Left ventricle myocardium inferior (tissue), 1 donor: Measurements from ENCODE around the gene SPIB. TPM values are rescaled to one million over a fixed set of nuclear protein-coding genes. Genes with fewer than 3 reads are reported as not detected.

Source experiments
- DNase-seq: peaks from one replicate; pipeline ENCODE4 v3.0.0-alpha.2; 2020
- H3K27ac ChIP-seq: fragments of 200-600 bp; replicated peaks from 2 replicates; pipeline ENCODE4 v1.8.0; 2021
- H3K27me3 ChIP-seq: fragments of 200-600 bp; 2 replicates; pipeline ENCODE4 v1.8.0; 2021; ENCODE audit warnings: low read depth
- H3K36me3 ChIP-seq: fragments of 200-600 bp; 2 replicates; pipeline ENCODE4 v1.8.0; 2021
- H3K4me1 ChIP-seq: fragments of 200-600 bp; 2 replicates; pipeline ENCODE4 v1.8.0; 2021
- H3K4me3 ChIP-seq: fragments of 200-600 bp; 2 replicates; pipeline ENCODE4 v1.8.0; 2021; ENCODE audit warnings: mild to moderate bottlenecking, moderate library complexity
- H3K9me3 ChIP-seq: fragments of 200-600 bp; replicated peaks from 2 replicates; pipeline ENCODE4 v1.8.0; 2021
- CTCF ChIP-seq: fragments of 200-600 bp; IDR thresholded peaks from 2 replicates; pipeline ENCODE4 v1.8.0; 2021; ENCODE audit warnings: antibody characterized with exemption, mild to moderate bottlenecking, borderline replicate concordance
- intact Hi-C: fragments of 100-400 bp; cut with micrococcal nuclease; formaldehyde crosslinking; loops from one replicate; pipeline ENCODE4 v1.11.0; 2022
- total RNA-seq: library from RNA; stranded (reverse); fragmentation: NEBNext Ultra II Directional; extraction: Animal tissue kit (Norgen Biotek cat#: 25700); gene quantifications from one replicate; pipeline ENCODE4 v1.2.1, GENCODE V29; 2021
- donor health status: DM: no; HTN: yes; CAD: no; lungs with severe emphysema.

SPIB gene
- total RNA-seq, 1 donor from 2014 or later = not detected

- Histone ChIP-seq H3K36me3 (no peaks in the 10 kb centered on the region), H3K9me3 (no peaks in the 10 kb centered on the region), H3K4me1 (no peaks in the 10 kb centered on the region), H3K27ac (no peak overlapping the region), H3K27me3 (no peaks in the 10 kb centered on the region), H3K4me3 (no peak overlapping the region)
- no peak for TF ChIP-seq CTCF
- intact Hi-C loops = no loop called here
- no peak for DNase-seq
These were observed 24.7 kb upstream of the SPIB start for GRCh38 chr19:50394017-50394416.

- peaks cover 19% of the 10 kb centered on the region for H3K36me3 ChIP-seq
- no peak for DNase-seq
- no peaks in the 10 kb centered on the region for H3K9me3 ChIP-seq
- no peak for TF ChIP-seq CTCF
- no peak overlapping the region for H3K27ac ChIP-seq
- intact Hi-C loops = no loop called here
- H3K27me3 ChIP-seq = no peaks in the 10 kb centered on the region
- H3K4me3 ChIP-seq = no peak overlapping the region
- H3K4me1 ChIP-seq = no peaks in the 10 kb centered on the region
These were observed 19.9 kb upstream of the SPIB start for GRCh38 chr19:50398675-50399367.

- intact Hi-C loops = no loop called here
- no peak for TF ChIP-seq CTCF
- Histone ChIP-seq H3K36me3 (peaks cover 22% of the 10 kb centered on the region), H3K4me1 (no peaks in the 10 kb centered on the region), H3K27me3 (no peaks in the 10 kb centered on the region), H3K27ac (no peak overlapping the region), H3K4me3 (no peak overlapping the region), H3K9me3 (no peaks in the 10 kb centered on the region)
- no peak for DNase-seq
These were observed 19.4 kb upstream of the SPIB start for GRCh38 chr19:50399368-50399745.

- no peak for DNase-seq
- Histone ChIP-seq H3K27me3 (no peaks in the 10 kb centered on the region), H3K27ac (no peak overlapping the region), H3K9me3 (no peaks in the 10 kb centered on the region), H3K4me1 (no peaks in the 10 kb centered on the region), H3K4me3 (no peak overlapping the region), H3K36me3 (peaks cover 30% of the 10 kb centered on the region)
- TF ChIP-seq CTCF = no peak
- intact Hi-C loops = no loop called here
These were observed 16.9 kb upstream of the SPIB start for GRCh38 chr19:50401605-50402450.

- no peaks in the 10 kb centered on the region for H3K4me1 ChIP-seq
- no peak overlapping the region for H3K4me3 ChIP-seq
- intact Hi-C loops = no loop called here
- no peak overlapping the region for H3K27ac ChIP-seq
- H3K9me3 ChIP-seq = no peaks in the 10 kb centered on the region
- DNase-seq = no peak
- peaks cover 30% of the 10 kb centered on the region for H3K36me3 ChIP-seq
- no peak for TF ChIP-seq CTCF
- H3K27me3 ChIP-seq = no peaks in the 10 kb centered on the region
These were observed 16.0 kb upstream of the SPIB start for GRCh38 chr19:50402544-50403301.
